TTC549 (cell line): ENCODE data around the gene GOLPH3.
"Not testable (repeated sequence)": the region's sequence is repeated elsewhere in the genome, so short reads cannot be mapped to it uniquely, and the experiment has no call there.

Experiments used
- FAIRE-seq: peaks from 2 replicates; lab custom pipeline; 2012; peaks lifted over from hg19 to GRCh38; lab: Jason Lieb, UNC

GOLPH3 gene

DNA sequence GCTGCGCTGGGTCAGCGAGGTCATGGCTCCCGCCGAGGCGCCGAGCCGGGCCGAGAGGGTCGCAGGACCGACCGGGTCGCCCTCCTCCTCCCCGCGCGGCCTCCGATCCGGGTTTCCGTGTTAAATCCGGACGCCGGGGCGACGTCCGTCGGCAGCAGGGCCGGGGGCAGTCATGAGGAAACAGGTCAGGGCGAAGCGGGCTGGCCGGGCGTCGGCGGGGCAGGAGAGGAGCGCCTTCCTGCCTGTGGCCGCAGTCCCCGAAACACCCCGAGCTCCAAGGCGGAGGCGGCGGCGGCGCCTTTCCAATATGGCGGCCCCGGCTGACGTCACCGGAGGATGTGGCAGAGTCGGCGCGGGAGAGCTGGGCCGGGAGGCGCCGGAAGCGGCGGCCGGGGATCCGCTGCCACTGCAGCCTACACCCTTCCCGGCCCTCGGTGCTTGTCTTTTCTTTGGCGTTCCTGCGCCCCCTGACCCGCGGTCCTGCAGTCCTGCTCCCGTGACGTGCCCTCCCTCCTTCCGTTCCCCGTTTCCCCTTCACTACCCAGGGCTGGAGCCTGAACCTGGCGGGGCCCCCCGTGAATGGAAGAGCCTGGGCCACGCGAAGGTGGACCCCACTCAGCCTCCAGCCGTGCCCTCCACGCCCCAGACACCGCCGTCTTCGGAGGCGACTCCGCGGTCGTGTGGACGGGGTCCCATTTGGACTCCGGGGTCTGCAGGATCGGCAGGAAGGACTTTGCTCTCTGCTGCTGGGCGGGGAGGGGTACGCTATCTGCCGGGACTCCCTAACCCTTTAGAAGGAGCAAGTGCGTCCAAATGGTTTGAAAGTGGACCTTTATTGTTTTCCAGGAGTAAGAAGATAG, at the start of gene GOLPH3:
GOLPH3 (minus strand) TSS at position 309 of the 860 bp plus-strand sequence; CDS start at position 24, 285 bp downstream.
- no peak for FAIRE-seq

DNA sequence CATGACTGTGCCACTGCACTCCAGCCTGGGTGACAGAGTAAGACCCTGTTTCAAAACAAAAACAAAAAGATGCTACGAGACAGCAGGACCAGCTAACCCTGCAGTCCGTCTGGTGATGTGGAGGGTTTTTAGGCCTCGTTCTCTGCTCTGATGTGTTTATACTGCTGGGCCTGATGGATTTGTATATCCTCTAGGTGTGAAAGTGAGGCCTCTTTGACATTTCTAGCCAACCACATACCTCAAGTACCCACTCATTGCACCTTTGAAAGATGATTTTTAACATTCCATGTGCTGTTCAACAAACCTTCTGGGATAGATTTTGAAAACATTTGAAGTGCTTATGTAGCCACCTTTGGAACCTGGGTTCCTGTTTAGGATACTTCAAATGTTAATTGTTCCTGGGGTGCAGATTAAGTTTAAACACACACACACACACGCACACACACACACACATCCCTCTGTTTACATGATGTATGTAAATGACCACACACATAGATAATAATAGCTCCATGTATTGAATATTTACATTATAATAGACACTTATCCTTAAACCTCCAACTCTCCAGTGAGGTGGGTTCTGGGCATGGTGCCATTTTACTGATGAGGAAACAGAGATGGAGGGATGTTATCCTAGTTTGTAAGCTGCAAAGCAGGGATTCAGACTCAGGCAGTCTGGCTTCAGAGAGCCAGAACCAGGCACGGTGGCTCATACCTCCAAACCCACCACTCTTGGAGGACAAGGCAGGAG, 48.8 kb upstream of the GOLPH3 start:
- FAIRE-seq: no peak

DNA sequence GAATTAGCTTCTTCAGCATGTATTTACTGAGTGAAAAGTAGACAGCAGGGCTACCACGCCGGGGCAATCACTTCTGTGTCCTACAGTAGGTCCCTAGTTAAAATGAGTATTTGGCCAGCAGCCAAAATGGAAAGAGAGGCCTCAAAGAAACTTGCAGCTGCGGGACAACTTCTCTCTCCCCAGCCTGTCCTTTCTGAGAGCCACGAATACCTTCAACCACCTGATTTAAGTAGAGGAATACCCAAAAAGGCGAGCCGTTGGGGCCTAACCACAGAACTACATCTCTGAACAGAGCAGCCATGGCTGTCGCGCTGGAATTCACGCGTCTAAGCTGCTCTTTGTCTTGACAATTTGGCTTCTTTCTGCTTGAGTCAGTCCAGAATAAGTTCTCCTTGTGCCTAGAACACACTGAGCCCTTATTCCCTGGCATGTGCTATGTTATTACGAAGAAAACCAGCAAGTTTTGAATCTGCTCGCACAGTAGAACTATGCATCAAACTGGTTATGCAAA, 43.8 kb upstream of the GOLPH3 start:
- no peak for FAIRE-seq

DNA sequence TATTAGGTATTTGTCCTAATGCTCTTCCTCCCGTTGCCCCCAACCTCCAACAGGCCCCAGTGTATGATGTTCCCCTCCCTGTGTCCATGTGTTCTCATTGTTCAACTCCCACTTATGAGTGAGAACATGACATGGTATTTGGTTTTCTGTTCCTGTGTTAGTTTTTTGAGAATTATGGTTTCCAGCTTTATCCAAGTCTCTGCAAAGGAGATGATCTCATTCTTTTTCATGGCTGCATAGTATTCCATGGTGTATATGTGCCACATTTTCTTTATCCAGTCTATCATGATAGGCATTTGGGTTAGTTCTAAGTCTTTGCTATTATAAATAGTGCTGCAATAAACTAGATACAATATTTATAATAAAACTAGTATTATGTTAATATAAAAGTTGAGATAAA, 40.2 kb upstream of the GOLPH3 start:
- not testable (repeated sequence) for FAIRE-seq

DNA sequence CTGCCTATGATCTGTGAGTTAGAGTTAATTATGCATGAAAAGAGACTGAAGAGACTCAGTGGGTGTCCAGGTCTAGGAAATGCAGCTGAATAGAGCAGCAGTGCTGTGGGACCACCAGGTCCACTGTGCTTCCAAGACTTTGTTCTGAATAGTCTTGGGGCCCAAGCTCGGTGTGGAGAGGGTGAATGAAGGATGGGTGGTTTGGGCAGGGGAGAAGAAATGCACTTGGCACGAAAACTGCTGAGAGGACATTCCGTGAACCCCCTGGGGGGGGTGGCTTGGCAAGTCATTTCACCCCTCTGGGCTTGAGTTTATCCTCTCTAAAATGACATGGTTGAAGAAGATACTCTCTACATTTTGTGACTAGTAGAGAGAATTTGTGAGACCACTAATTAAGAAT, 36.0 kb upstream of the GOLPH3 start:
- FAIRE-seq: no peak

DNA sequence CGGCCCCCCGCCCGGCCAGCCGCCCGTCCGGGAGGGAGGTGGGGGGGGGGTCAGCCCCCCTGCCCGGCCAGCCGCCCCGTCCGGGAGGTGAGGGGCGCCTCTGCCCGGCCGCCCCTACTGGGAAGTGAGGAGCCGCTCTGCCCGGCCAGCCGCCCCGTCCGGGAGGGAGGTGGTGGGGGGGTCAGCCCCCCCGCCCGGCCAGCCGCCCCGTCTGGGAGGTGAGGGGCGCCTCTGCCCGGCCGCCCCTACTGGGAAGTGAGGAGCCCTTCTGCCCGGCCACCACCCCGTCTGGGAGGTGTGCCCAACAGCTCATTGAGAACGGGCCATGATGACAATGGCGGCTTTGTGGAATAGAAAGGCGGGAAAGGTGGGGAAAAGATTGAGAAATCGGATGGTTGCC, 34.7 kb upstream of the GOLPH3 start:
- FAIRE-seq: not testable (repeated sequence)

DNA sequence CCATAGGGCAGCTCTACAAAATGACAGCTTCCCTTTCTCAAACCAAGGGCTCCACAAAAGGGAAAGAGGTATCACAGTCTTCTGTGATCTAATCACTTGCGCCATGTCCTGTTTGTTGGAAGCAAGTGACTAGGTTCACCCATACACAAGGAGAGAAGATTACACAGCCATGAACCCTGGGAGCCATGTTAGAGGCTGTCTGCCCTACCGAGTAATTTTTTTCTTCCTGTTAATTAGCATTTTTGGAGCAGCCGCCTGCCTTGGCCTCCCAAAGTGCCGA, 33.2 kb upstream of the GOLPH3 start:
- FAIRE-seq: no peak

DNA sequence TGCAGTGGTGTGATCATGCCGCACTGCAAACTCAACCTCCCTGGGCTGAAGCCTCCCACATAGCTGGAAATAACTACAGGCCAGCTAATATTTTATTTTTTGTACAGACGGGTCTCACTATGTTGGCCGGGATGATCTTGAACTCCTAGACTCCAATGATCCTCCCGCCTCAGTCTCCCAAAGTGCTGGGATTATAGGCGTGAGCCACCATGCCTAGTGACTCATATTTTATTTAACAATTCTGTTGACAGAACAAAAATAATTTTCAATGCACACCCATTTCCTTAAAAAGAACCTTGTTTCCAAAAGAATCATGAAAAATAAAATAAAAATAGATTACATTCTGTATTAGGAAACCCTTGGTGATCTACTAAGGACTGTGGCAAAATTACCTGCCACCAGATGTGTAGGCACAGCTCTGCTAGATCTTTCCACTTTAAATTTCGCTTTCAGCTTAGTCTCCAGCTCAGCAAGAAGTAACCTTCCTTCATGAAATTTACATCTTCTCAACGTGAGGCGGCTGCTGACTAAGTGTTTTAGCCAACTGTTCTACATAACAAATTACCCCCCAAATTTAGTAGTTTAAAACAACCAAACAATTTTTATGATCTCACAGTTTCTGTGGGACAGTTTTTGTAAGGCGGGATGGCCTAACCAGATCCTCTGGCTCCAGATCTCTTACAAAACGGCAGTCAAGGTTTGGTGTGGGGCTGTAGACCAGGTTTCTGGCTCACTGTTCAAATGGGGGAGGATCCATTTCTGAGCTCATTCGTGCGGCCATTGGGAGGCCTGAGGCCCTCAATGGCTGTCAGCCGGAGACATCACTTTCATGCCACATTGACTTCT, 32.6 kb upstream of the GOLPH3 start:
- no peak for FAIRE-seq

DNA sequence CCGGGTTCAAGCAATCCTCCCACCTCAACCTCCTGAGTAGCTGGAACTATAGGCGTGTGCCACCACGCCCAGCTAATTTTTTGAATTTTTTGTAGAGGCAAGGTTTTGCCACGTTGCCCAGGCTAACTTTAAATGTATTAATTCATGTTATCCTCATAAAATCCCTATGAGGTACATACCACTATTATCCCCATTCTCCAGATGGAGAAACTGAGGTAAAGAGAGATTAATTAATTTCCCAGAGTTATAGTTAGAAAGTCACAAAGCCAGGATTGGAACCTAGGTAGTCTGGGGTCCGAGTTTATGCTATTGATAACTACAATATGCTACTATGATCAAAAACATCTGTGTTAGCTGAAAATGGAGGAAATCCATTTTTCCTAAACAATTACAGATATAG, 31.9 kb upstream of the GOLPH3 start:
- FAIRE-seq: no peak

DNA sequence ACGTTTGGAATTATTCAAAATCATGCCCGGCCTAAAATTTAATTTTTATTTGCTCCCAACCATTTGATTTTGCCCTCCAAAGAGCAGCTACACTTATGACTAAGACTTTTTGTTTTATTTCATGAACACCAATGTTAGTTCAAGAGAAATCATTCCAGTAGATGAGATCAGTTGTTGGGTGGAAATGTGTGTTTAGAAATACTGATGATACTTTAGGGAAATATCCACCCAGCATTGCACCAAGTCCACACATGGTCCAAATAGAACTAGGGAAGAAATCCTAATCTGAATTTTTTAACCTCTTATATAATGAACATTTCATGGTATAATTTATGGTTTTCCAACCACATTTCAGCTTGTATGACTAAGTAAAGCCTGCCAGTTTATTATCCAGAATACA, 28.3 kb upstream of the GOLPH3 start:
- no peak for FAIRE-seq

DNA sequence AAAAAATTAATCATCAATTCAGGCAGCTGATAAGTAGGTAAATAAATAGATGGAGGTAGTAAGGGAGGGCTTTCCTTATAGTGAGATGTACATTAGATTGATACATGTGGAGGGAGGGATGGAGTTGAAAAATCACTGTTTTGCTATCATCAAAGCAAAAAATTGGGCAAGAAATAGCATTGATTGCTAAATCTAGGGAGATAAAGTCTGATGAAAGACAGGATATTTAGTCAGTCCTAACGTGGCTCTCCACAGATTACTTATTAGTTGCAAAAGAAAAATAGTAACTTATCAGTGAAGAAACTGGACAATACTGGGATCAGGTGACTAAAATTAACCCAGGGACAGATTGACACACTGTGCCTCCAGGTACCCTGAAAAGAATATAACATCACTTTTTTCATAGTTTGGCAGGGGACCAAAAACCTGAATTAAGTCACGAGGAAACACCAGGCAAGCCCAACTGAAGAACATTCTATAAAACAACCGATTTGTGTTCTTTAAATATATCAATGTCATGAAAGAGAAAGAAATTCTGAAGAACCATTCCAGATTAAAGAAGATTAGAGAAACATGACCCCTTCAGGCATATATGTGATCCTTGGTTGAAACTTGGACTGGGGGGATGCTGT, 27.1 kb upstream of the GOLPH3 start:
- no peak for FAIRE-seq

DNA sequence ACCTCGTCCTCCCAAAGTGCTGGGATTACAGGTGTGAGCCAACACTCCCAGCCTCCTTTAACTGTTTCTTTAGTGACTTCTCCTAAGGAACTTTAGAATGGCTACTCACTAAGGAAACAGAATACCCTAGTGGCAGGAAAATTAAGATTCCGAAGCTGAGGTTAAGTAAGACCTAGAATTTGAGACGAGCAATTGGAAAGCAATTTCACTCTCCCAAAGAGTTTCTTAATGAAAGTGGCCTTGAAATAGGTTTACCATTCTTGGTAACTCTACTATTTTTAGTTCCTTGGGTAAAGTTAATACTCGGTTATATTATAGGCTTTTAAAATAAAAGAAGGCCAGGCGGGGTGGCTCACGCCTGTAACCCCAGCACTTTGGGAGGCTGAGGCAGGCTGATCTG, 22.9 kb upstream of the GOLPH3 start:
- no peak for FAIRE-seq

DNA sequence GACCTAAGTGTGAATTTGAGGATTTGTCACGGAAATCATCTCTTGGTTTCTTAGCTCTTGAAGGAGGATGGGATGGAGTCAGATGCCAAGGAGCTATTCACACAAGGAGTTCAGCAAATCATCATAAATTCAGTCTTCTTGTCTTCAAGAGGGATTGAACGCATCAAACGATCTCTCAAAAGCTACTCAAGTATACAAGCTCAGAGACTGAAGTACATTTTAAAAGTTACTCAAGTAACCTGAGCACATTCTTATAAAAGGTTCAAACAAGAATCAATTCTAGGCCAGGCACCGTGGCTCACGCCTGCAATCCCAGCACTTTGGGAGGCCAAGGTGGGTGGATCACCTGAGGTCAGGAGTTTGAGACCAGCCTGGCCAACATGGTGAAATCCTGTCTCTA, 21.1 kb upstream of the GOLPH3 start:
- FAIRE-seq: no peak

DNA sequence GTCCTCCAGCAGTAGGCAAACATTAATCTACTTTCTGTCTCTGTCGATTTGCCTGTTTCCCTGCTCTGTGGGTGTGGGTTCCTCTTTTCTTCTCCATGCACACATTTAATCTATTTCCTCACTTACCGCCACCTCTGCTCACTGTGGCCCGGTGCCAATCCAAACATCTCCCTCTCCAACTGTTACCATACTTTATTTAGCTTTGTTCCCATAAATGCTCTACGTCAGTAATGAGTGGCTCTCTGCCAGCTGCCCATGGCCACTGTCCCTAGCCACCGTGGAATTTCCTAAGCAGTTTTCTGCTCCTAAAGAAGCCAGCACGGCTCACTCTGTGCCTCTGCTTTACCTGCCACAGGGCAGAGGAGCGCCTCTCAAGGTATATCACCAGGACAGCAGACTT, 19.5 kb upstream of the GOLPH3 start:
- no peak for FAIRE-seq

DNA sequence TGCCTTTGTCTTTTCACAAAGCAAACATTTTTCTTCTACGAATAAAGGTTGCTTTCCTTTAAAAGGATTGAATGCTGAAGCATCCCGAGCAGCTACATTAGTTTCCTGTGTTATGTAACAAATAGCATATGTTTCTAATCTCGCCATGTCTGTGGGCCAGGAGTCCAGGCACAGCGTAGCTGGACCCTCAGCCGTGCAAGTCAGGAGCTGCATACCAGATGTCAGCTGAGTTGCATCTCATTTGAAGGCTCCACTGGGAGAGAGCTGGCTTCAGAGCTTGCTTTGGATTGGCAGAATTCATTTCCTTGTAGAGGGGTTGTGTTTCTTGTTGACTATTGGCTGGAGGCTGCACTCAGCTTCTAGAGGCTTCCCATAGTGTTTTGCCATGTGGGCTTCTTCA, 16.0 kb upstream of the GOLPH3 start:
- FAIRE-seq: no peak

DNA sequence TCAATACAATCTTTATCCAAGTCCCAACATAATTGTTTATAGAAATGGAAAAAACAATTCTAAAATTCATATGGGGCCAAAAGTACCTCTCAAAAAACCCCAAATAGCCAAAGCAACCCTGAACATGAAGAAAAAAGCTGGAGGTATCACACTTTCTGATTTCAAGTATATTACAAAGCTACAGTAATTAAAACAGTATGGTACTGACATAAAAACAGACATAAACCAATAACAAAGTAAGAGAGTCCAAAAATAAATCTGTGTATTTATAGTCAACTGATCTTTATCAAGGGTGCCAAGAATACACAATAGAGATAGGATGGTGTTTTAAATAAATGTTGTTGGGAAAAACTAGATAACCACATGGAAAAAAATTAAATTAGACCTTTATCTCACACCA, 13.6 kb upstream of the GOLPH3 start:
- no peak for FAIRE-seq

DNA sequence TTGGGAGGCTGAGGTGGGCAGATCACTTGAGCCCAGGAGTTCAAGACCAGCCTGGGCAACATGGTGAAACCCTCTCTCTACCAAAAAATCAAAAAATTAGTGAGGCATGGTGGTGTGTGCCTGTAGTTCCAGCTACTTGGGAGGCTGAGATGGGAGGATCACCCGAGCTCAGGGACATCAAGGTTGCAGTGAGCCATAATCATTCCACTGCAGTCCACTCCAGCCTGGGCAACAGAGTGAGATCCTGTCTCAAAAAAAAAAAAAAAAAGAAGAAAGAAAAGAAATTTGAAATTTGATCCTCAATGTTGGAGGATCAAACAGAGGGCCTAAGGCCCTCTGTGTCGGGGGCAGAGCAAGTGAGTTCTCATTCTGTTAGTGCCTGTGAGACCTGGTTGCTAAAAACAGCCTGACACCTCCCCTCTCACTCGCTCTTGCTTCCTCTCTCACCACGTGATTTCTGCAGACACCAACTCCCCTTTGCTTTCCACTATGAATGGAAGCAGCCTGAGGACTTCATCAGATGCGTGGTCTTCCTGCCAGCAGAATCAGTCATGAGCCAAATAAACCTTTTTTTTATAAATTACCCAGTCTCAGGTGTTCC, 8.4 kb upstream of the GOLPH3 start:
- no peak for FAIRE-seq

DNA sequence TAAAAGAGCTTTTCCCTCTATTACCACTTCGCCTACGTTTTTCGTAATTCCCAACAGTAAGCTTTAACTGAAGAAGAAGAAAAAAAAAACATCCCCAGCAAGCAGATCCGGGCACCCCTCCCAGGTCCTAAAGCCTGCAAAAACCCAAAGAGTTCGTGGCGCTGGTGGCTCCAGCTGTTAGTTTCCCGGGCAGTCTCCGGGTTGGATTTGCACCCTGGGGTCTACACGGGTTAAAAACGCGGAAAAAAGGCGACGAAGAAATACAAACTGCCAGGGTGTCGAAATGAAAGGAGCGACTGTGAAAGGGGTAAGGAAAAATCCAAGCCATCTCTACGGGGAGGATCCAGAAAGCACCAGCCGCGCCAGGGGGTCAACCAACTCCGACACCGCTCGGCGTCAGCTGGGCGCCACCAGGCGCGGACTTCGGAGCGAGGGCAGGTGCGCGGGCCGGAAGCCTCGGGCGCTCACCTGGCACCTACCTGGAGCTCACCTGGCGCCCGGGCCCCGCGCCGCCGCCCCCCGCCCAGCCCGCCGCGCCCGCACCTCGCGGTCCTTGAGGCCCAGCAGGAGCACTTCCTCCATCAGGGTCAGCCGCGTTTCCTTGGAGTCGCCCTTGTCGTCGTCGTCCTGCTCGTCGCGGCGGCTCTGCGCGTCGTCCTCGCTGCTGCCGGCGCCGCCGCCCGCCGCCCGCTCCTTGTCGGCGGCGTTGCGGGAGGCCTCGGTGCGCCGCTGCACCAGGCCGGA, 680 bp downstream of the GOLPH3 start:
- FAIRE-seq: no peak

DNA sequence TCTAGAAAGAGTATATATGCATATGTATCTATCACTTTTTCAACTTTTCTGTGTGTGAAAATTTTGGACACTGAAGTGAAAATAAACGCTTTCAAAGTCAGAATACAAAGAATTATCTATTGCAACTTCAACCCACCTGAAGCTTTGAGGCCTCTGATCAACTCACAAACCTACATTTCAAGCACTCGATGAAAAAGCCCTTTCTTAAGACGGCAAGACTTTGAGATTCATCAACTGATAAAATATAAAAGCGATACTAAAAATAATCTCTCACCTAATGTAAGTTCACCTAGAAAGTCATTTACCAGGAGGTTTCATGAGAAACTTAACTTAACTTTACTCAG, 1.2 kb downstream of the GOLPH3 start:
- FAIRE-seq: no peak

DNA sequence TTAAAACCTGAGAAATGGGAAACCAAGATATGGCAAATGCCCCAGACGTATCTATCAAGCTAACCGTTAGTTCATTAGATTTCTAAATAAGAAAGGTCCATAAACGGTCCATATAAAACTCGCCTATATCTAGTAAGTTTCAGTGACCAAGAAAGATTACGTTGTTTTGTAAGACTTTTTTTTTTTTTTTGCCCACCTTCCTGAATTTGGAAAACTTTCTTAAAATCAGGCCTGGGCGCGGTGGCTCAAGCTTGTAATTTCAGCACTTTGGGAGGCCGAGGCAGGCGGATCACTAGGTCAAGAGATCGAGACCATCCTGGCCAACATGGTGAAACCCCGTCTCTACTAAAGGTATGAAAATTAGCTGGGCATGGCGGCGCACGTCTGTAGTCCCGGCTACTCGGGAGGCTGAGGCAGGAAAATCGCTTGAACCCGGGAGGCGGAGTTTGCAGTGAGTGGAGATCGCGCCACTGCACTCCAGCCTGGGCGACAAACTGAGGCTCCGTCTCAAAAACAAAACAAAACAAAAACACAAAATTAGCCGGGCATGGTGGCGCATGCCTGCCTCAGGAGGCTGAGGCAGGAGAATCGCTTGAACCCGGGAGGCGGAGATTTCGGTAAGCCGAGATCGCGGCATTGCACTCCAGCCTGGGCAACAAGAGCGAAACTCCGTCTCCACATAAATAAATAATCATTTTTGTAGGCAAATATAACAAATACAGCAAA, 1.8 kb downstream of the GOLPH3 start:
- FAIRE-seq: not testable (repeated sequence)
